Kidney (tissue), 14 donors: ENCODE measurements around the gene JAZF1. TPM values are rescaled to one million over a fixed set of nuclear protein-coding genes. Genes with fewer than 3 reads are reported as not detected.

Experiments
- DNase-seq, 5 donors: peaks; one replicate each; pipeline ENCODE4 v3.0.0-alpha.2; 2013 to 2020
- FAIRE-seq: peaks from 2 replicates; lab custom pipeline; 2012; peaks lifted over from hg19 to GRCh38; lab: Jason Lieb, UNC
- H3K27ac ChIP-seq, 2 donors: one replicate each; pipeline ENCODE4 v1.7.0; 2013; ENCODE audit warnings: low read depth in 2 of 2, low read length in 2 of 2, inconsistent platforms in 1 of 2
- H3K27me3 ChIP-seq: one replicate; pipeline ENCODE4 v1.7.1; 2013; ENCODE audit warnings: low read length, inconsistent platforms; ENCODE audit not compliant: control insufficient read depth, insufficient read depth
- H3K36me3 ChIP-seq, 3 donors: one replicate each; pipeline versions ENCODE4 v1.7.0 to v1.7.1; 2013; ENCODE audit warnings: low read length in 3 of 3, control low read depth in 1 of 3, inconsistent platforms in 1 of 3; ENCODE audit not compliant: insufficient read depth in 3 of 3, control insufficient read depth in 2 of 3
- H3K4me1 ChIP-seq, 3 donors: one replicate each; pipeline versions ENCODE4 v1.7.0 to v1.7.1; 2013; ENCODE audit warnings: low read length in 3 of 3, inconsistent platforms in 1 of 3, low read depth in 1 of 3; ENCODE audit not compliant: control insufficient read depth in 2 of 3, insufficient read depth in 2 of 3
- H3K4me3 ChIP-seq, 3 donors: one replicate each; pipeline versions ENCODE4 v1.7.0 to v1.8.1; 2013; ENCODE audit warnings: low read length in 3 of 3, control low read depth in 1 of 3, inconsistent platforms in 1 of 3
- H3K9ac ChIP-seq, 3 donors: one replicate each; pipeline versions ENCODE4 v1.7.0 to v1.7.1; 2013; ENCODE audit warnings: low read length in 3 of 3, control low read depth in 1 of 3, inconsistent platforms in 1 of 3
- H3K9me3 ChIP-seq, 3 donors: one replicate each; pipeline versions ENCODE4 v1.7.0 to v1.7.1; 2013; ENCODE audit warnings: low read length in 3 of 3, control low read depth in 1 of 3, inconsistent platforms in 1 of 3; ENCODE audit not compliant: control insufficient read depth in 2 of 3, insufficient read depth in 1 of 3
- intact Hi-C: fragments of 100-400 bp; cut with DNase I; formaldehyde crosslinking; loops from one replicate; pipeline ENCODE4 v1.11.1; 2022
- polyA plus RNA-seq: library from polyadenylated mRNA; stranded (reverse); fragments of 350-450 nt; fragmentation: Illumina TruSeq; extraction: RNeasy Lipid Tissue Mini Kit (QIAGEN cat#74804); gene quantifications from one replicate; pipeline ENCODE4 v1.2.3, GENCODE V29; 2014; ENCODE audit warnings: low read depth, low replicate concordance; ENCODE audit not compliant: insufficient read depth
- total RNA-seq: library from RNA; stranded (reverse); fragmentation: NEBNext Ultra II Directional; extraction: Animal tissue kit (Norgen Biotek cat#: 25700); gene quantifications from one replicate; pipeline ENCODE4 v1.2.1, GENCODE V29; 2021
- TF ChIP-seq, protein P1 (sequence below): IDR thresholded peaks from 3 replicates; pipeline ENCODE4 v1.5.1; 2012; ENCODE audit warnings: mild to moderate bottlenecking, moderate library complexity, borderline replicate concordance; ENCODE audit not compliant: insufficient read depth; ENCODE audit errors: extremely low read depth
- donor health status: control.
- donor health status: control.
- donor health status: control.
- donor health status: control.
- donor health status: control.
- donor health status: DM: yes; HTN: yes; CAD: no.
- donor health status: Normal renal cell carcinoma (clear cell type).

The JAZF1 gene
- total and polyA plus RNA-seq, 2 donors from 2014 or later = 5.7 to 13.1 TPM

DNA sequence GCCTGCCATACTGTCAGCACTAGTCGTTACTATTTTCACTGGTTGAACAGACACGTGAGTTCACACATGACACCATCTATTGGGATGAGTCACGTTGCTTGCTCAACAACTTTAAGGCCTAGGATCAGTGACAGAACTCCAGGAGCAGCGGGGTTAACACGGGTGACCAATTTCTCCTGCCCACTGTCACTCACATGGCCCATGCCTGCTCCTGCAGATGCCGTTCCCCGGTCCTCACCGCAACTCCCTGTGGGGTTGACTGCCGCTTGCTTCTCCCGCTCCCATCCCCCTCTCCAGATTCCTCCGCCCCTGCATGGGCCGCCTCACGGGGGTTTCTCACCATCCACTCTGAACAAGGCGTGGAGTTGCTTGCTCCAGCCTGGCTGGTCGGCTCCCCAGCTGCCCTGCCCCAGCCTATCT, 312.5 kb downstream of the JAZF1 start:
- Histone ChIP-seq H3K4me1 (peaks cover 0 to 7% (median 2%) of the 10 kb centered on the region in 3 donors), H3K9me3 (no peaks in the 10 kb centered on the region), H3K9ac (no peak overlapping the region), H3K27me3 (no peaks in the 10 kb centered on the region), H3K27ac (no peak overlapping the region), H3K4me3 (no peak overlapping the region), H3K36me3 (no peaks in the 10 kb centered on the region)
- FAIRE-seq (no peak), DNase-seq (peak in 1 of 5 donors; percentile 75)
- intact Hi-C loops = no loop called here
- TF ChIP-seq, protein P1, sequence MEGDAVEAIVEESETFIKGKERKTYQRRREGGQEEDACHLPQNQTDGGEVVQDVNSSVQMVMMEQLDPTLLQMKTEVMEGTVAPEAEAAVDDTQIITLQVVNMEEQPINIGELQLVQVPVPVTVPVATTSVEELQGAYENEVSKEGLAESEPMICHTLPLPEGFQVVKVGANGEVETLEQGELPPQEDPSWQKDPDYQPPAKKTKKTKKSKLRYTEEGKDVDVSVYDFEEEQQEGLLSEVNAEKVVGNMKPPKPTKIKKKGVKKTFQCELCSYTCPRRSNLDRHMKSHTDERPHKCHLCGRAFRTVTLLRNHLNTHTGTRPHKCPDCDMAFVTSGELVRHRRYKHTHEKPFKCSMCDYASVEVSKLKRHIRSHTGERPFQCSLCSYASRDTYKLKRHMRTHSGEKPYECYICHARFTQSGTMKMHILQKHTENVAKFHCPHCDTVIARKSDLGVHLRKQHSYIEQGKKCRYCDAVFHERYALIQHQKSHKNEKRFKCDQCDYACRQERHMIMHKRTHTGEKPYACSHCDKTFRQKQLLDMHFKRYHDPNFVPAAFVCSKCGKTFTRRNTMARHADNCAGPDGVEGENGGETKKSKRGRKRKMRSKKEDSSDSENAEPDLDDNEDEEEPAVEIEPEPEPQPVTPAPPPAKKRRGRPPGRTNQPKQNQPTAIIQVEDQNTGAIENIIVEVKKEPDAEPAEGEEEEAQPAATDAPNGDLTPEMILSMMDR = no peak

DNA sequence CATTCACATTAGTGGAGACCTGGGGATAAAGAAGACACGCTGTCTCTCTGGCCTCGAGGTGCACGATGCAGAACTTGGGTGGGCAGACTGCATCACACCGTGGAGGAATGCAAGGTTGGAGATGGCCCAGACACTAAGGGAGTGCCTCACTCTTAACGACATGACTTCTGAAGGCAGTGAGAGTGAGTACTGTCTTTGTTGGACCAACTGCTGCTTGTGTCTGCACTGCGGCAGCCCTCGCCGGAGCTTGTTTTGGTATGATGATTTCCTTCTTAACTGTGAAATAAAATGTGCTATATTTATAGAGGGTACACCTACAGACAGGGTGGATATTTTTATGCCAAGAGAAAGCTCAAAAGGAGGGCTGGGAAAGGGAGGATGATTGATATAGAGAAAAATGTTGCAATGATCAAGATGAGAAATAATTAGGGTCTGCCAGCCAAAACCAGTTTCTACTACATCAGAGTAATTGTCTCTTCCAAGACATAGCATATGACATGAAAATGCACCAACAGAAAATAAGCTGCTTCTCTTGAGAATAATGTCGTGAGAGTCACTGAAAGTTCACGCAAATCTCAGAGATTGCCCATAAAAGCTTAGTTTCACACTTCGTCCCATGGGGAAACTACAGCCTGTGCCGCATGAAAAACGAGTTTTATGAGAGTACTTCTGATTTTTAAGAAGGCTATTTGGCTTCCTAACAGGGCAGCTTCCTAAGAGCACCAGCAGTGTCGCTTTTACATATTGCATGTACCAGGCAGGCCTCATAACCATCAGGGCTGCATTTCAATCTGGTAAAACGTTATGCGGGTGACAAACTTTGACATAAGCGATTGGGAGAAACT, 313.5 kb downstream of the JAZF1 start:
- FAIRE-seq = no peak
- no peaks in the 10 kb centered on the region for H3K9me3 ChIP-seq

DNA sequence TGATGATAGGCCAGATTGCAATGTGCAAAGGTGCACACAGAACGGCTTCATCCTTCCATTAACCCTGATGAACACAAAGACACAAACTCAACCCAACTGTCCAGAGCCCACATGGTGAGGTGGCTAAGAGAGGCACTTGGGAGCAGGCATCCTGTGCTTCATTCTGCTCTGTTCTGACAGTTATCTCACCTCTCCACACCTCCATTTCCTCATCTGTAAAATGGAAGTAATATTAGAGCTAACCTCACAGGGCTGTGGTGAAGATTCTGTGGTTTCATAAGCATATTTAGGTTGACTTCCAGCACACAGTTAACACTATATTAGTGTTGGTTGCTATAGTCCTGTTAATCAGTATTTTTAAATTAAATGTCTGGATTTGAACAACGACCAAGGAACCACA, 314.3 kb downstream of the JAZF1 start:
- no peak overlapping the region for H3K9ac ChIP-seq
- DNase-seq (no peak), FAIRE-seq (no peak)
- no peaks in the 10 kb centered on the region for H3K27me3 ChIP-seq
- H3K9me3 ChIP-seq = no peaks in the 10 kb centered on the region
- H3K27ac ChIP-seq = no peak overlapping the region
- H3K4me1 ChIP-seq = no peaks in the 10 kb centered on the region
- intact Hi-C loops = no loop called here
- TF ChIP-seq, protein P1 = no peak
- H3K4me3 ChIP-seq = no peak overlapping the region
- no peaks in the 10 kb centered on the region for H3K36me3 ChIP-seq

More for the DNA sequence above, 313.5 kb downstream of the JAZF1 start:
- intact Hi-C loops = no loop called here
- TF ChIP-seq, protein P1 = no peak
- H3K36me3 ChIP-seq = no peaks in the 10 kb centered on the region
- H3K4me3 ChIP-seq = no peak overlapping the region
- H3K27ac ChIP-seq = no peak overlapping the region
- DNase-seq = no peak
- no peak overlapping the region for H3K9ac ChIP-seq
- no peaks in the 10 kb centered on the region for H3K27me3 ChIP-seq
- H3K4me1 ChIP-seq = no peaks in the 10 kb centered on the region
